CD4-positive, alpha-beta T cell treated with Interferon gamma for 1 hour (primary cell): ENCODE results near the gene HMGXB4.

Experiments used
- DNase-seq: peaks from one replicate; pipeline ENCODE4 v3.0.0-alpha.2; 2020

Gene HMGXB4

DNA sequence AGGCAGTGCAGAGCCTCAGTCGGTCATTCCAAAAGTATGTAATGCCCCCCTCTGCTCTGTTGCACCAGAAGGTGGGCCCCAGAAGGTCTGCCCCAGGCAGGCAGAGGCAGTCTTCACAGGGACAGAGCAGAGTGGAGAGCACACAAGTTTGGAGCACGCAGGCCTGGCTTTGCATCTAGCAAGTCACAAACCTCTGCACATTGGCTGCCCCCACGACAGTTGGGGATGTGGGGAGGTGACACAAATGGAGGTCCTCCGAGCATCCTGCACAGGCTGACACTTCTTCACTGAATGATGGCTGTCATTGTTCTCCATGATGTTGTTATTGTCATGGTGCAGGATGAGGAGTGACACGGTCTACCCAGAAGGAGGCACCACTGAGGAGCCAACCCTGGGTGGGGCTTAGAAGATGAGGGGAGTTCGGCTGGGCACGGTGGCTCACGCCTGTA is 54.3 kb downstream of the HMGXB4 start:
- DNase-seq = no peak

- DNase-seq = no peak
Observed at GRCh38 chr22:35312198-35313059, 55.1 kb downstream of the HMGXB4 start.

DNA sequence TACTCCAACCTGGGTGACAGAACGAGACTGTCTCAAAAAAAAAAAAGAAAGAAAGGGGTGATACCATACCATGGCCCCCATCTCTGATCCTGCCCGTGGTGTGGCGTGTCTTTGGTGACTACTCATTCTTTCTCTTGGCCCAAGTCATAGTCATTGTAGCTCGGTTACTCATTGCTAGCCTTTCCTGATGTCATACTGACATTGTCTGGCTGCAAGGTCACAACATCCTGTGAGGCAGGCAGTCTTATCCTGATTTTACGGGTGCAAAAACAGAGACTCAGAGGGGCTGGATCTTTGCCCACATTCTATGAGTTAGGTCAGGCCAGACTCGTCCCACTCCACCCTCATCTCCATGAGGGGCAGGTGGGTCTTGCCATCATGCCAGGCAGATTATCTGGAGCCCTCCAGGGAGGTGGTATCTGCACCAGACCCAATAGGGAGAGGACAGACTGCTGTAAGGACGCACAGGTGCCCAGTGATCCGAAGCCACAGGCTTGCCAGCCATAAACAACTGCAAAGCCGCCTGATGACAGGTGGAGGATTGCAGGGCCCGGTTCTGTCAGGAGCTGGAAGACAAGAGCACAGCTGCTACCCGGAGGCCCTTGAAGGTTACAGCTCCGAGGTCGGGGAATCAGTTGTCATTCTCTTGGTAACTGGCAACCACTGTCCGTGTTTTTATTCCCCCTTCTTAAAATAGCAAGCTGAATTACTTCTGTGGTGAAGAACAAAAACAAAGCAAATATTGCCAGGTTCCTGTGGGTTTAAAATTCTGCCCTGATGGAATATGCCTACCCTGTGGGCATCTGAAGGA is 56.2 kb downstream of the HMGXB4 start:
- no peak for DNase-seq

DNA sequence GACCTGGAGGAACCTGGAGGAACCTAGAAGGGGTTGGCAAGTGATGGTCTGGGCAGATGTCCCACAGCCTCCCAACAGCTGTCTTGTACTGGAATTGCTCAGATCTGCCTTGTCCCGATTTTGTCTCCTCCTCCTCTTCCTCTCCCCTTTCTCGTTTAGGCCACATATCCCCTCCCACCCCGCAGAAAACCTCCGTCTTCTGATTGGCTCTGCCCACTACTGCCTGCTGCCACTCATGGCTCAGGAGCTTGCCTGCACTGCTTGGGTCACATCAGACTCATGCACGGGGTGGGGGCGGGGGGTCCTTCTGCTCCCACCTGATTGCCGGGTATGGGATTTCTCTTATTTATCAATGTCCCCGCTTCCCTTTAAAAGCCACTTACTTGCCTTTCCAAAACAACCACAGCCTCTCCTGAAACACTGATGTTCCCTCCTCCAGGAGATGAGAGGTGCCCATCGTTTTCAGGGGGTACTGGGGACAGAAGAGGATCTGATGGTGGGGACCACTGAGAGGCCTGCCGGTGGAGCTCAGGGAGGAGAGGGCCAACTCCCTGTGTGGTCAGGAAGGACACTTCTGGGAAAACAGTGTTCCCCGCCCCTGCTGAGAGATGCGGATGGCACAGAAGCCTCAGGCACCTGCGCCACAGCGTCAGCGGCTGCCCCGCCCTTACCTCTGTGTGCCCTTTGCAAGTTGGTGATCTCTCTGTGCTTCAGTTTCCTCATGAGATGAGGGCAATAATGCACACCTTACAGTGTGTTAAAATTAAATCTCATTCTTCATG is 57.1 kb downstream of the HMGXB4 start:
- no peak for DNase-seq

GRCh38 chr22:35315141-35315854 is 58.0 kb downstream of the HMGXB4 start:
- no peak for DNase-seq

GRCh38 chr22:35315855-35316745 is 58.8 kb downstream of the HMGXB4 start:
- DNase-seq = no peak

DNA sequence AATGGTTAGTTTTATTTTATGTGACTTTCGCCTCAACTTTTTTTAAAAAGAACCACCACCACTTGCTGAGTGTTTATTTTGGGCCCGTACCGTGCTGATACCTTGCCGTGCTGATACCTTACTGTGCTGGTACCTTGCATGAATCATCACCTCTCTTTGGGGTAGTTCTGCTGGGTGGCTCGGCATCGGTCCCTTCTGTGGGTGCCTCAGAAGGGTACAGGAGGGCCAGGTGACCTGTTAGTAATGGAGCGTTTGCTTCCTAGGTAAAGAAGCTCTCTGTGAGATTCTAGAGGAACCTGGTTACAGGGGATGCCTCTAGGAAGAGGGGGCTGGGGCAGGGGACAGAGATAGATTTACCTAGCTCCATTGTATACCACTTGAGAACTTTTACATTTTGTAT is 59.5 kb downstream of the HMGXB4 start:
- no peak for DNase-seq

DNA sequence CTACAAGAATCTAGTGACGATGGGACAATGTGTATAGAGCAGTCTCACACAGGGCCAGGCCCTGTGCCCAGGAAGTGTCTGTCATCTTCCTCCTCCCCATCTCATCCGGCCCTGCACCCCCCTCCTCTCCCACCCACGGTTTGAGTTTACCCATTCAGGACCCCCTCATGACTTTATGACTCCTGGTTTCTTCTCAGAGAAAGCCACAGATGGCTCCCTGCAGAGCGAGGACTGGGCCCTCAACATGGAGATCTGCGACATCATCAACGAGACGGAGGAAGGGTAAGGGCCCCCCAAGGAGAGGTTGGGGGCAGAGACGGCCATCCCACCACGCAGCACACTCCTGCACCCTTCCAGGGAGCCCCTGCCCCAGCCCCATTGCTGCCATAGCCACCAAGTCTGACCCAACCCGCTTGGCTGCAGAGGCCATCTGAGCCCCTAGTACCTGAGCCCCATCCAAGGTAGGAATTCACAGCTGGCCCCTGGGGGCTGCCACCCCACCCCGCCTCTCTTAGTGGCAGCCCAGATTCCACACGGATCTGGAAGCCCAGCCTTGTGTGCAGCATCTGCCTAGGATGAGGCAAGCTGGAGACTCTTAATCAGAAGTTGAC is 60.5 kb downstream of the HMGXB4 start:
- no peak for DNase-seq

DNA sequence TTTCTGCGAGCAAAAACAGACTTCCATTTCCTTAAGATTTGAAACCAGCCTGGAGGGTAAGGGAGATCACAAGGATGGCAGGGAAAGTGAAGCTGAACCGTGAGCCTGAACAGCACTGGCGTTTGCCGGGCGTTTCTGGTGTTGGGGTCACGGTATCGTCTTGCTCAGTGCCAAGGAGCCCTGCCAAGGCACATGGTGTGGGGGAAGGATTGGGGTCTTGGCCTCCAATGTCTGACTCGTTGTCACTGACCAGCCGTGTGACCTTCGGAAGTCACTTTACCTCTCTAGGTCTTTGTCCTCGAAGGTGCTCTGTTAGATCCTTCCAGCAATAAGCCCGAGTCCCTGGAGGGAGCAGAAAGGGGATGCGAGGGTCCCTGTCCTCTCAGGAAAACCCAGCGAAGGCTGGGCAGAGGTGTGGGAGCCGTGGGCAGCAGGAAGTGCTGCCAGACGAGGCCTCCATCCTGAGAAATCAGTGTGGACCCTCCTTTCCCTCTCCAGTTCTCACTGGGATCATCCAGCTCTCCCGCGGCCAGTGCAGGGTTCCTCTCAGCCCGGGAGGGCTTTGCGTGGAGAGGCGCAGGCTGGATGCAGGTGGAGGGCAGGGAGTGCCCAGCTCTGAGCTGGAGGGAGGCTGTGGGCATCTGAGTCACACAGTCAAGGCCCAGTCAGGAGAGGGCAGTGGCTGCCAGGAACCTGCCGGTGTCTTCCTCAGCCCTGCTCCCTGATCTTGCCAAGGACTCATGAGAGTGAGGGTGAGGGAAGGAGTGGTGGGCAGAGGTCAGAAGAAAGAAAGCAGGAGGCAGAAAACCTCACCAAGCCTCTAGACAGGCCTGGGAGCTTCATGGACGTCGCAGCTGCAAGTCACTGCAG is 61.3 kb downstream of the HMGXB4 start:
- DNase-seq = no peak

DNA sequence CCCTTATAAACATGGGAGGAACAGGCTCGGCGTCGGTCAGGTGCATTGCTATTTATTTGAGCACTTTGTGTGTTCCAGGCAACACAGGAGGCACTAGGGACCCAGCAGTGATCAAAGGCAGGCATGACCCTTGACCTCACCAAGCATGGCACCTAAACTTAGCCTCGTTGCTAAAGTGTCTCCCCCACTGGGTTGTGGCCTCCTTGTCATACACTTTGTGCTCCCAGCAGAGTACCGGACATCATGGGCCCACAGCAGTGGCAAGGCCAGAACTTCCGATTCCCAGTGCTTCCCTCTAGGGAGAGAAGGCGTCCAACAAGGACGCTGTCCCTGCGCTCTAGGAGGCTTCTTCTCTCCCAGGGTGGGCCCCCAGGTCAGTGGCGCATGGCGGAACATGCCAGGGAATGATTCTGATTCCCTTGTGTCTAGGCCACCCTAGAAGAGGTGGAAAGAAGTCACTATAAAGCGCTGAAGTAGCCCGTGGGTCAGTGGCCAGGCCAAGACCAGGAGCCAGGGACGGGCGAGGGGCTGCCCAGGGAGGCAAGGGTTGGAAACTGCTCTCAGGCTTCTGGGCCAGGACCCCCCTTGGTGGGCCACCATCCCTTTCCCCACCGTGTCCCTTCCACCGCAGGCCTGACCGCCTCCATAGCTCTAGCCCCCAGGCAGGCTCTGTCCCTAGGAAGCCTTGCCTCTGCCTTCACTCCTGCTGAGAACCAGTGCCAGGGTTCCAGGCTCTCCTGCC is 62.1 kb downstream of the HMGXB4 start:
- no peak for DNase-seq

DNA sequence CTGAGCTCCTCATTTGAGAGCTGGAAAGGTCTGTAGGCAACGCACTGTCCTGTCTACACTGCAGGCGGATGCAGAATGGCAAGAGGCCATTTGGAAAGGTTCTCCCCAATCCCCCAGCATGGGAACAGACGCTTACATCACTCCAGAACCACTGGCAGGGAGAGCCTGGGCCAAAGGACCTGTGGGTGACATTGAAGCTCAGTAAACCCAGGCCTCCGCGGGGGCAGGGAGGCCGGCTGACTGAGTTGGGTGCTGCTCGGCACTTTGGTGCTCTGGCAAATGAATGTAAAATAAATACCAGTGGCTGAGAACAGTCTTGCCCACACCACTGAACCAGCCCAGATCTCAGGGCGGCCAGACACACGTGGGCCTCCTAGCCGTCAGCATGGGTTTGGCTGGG is 64.8 kb downstream of the HMGXB4 start:
- no peak for DNase-seq

DNA sequence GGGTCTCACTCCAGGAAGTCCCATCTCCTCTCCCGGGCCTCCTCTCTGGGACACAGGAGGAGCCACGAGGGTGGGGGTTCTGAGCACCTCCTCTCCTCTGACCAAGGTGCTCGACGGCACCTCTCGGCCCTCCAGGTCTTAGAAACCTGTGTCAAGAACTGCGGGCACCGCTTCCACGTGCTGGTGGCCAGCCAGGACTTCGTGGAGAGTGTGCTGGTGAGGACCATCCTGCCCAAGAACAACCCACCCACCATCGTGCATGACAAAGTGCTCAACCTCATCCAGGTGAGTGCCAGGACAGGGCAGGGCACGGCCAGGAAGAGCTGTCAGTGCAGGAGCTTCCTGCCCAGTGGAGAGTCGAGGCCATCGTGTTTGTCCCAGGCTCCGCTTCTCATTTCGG is 65.6 kb downstream of the HMGXB4 start:
- DNase-seq = no peak

GRCh38 chr22:35323305-35323704 is 66.0 kb downstream of the HMGXB4 start:
- DNase-seq = no peak

DNA sequence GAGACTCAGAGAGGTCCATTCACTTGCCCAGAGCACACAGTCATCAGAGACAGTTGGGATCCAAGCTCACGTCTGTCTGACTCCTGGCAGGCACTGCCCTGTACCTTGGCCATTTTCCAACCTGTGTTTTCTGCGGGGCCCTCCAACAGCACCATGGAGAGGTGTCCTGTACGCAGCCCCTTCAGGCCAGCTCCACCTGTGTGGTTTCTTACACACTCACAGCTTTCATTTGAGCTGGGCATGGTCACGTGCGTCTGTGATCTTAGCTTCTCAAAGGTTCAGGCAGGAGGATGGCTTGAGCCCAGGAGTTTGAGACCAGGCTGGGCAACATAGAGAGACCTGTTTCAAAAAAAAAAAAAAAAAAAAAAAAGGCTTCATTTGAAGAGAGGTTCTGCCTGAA is 66.8 kb downstream of the HMGXB4 start:
- no peak for DNase-seq

DNA sequence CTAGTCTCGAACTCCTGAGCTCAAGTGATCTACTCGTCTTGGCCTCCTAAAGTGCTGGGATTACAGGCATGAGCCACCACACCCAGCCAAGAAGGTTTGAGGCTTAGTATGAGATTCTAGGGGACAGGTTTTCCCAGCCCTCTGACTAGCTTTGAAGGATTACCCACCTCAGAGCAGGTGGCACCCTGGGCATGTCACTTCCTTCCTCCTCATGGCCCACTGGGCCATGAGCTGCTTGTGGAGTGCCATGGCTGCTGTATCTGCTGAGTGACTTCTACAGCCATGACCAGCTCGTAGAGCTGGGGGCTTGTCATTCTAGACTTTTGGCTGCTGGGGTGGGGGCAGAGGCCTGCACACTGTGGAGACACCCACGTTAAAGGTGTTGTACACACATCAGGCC is 67.5 kb downstream of the HMGXB4 start:
- DNase-seq = no peak

GRCh38 chr22:35325209-35325608 is 67.9 kb downstream of the HMGXB4 start:
- no peak for DNase-seq

- no peak for DNase-seq
Observed at GRCh38 chr22:35326854-35327562, 69.7 kb downstream of the HMGXB4 start.

DNA sequence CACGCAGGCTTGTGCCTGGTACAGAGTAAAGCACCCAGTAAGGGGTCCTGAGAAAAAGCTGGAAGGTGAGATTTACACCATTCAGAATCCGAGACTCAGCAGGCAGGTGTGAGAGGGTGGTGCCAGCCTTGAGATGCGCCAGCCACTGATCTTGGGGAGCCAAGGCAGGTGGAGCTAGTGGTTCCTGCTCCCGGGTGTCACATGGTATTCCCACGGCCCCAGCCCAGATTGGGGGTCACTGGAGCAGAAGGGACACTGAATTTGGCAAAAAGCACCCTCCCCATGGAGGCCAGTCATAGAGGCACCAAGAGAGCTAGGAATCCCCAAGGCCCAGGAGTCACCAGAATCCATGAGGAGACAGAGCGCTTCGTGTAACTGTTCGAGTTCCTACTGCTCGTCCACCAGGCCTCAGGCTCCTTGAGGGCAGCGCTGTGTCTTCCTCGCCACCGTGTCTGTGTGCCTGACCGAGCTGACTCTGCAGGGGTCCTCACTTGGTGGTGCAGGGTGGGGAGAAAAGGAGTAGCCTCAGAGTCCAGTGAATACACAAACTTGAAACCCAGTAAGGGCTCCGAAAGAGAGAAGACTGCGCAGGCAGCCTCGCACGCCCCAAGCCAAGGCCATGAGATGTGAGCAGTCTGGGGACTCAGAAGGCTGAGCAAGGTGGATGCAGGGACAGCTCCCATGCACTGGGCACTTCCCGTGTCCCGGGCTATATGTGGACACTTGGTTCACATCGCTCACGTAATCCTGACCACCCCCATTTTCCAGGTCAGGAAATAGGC is 70.6 kb downstream of the HMGXB4 start:
- no peak for DNase-seq
